HG02943 (cell line): ENCODE measurements around the gene CLCN4.

ENCODE experiments used
- ATAC-seq: cut with Tn5 transposase; IDR thresholded peaks from one replicate; pipeline ENCODE4 v1.9.1; 2021; ENCODE audit warnings: mild to moderate bottlenecking, low read depth, moderate library complexity; ENCODE audit not compliant: unreplicated experiment

CLCN4 gene

DNA sequence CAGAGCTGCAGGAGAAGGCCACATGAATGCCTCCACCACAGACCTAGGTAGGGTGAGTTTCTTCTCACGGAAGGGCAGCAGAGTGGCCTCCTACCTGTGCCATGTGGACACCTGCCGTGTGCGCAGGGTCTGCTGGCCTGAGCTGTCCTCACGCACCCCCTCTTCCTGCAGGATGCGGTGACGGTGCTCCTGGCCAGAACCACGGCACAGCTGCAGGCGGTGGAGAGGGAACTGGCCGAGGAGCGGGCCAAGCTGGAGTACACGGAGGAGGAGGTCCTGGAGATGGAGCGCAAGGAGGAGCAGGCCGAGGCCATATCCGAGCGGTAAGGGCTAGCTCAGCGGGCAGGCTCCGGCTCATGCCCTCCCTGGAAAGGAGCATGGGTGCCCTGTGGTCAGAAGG is 28.4 kb upstream of the CLCN4 start:
- no peak for ATAC-seq

DNA sequence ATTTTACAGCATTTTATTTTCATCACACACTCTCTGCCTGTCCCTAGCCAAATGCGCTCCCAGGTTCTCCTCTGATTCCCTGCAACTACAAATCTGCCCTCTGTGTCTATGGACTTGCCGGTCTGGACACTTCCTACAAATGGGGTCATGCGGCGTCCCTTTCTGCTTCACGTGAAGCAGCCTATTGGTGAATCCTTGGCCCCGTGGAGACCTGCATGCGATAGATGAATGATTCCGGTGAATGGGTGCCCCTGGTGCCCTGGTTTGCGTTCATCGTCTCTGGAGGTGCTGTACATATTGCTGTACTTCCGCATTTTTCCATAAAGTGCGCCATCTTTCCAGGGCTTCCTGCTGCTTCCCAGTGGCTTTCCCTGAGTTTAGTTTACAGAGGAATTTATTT is 27.5 kb upstream of the CLCN4 start:
- no peak for ATAC-seq

DNA sequence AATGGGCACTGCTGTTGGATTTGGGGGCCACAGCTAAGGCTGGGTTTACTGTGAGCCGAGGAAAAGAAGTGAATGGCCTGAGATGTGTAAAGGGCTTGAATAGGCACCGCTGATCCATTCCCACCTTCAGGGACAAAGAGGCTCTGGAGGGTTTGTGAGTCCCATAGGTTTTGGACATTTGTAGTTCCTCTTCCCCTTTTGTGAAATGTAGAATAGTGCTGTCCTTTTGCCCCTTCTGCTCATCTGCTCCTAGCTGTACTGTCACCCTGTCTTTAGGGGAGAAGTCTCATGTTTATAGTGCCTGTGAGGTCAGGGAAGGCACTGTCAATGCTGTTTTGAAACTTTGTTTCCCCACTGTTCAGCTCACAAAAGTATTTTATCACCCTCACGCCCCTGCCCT is 26.4 kb upstream of the CLCN4 start:
- ATAC-seq: no peak

DNA sequence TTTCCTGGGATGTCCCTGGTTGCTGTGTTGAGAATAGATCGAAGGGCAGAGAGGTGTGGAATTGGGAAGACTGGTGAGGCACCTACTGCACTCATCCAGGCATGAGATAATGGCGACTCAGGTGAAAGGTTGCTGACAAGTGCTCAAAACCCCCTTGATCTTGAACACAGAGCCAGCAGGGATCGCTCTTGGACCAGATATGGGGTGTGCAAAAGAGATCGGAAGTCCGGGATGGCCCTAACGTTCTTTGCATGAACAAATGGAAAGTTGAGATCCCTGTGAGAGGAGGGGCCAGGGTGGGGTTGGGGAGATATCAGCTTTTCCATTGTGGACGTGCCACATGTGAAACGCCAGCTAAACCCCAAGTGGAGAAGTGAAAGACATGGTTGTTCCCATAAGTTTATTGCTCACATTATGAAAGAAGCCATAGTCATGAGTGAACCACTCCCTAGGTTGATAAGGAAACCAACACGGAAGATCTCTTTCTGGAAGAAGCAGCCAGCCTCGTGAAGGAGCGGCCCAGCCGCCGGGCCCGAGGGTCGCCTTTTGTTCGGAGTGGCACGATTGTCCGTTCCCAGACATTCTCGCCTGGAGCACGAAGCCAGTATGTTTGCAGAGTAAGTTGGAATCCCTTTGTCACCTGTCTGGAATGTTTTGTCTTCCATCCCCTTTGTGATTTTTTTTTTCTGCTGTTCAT is 22.6 kb upstream of the CLCN4 start:
- ATAC-seq: no peak

DNA sequence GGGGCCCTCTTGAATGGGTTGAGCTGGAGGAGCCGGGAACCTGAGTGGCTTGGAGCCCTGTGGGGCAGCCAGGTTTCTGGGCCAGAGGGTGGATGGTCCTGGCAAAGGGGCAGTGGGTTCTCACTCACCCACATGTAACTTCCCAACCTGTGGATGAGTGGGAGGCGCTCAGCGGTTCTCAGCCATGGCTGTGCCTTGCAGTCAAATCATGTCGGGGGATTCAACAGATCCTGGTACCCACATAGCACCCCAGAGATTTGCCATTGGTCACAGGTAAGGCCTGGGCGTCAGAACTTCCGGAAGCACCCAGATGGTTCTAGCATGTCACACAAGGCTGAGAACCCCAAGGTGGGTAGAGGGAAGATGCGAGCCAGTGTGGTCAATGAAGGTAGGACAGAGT is 21.9 kb upstream of the CLCN4 start:
- no peak for ATAC-seq

DNA sequence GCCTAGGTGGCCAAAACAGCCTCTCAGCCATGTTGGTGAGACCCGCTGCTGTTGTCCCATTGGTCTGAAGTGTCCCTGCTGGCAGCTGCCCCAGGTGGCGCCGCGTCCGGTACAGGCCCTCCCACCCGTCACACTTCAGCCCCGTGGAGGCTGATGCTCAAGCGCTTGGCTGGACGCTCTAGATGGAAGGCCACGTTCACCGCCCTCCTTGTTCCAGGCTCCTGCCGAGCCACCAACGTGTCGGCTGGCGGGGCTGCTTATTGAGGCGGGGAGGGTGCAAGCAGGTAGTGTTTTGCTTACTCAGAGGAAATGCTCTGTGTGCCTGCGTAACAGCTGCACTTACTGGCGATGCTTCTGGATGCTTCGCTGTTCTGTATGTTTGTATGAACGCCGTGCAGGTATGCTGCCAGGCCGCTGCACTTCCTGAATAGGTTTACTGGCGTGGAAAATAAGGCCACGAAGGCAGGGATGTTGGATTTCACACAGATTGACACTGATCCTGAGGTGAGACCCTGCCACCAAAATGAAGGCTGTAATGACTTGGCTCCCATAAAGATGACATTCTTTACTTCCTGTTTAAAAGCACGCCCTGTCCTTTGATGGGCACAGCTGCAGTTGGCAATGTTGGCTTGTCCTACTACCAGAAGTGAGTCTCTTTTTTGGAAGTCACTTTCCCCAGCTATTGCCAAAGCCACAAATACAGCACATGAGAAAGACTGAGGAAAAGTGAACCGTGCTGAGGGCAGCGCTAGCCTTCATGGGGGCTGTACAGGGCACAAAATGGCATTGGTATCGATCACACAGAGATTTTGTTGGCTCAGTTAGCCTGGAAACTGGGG is 21.0 kb upstream of the CLCN4 start:
- ATAC-seq: no peak

DNA sequence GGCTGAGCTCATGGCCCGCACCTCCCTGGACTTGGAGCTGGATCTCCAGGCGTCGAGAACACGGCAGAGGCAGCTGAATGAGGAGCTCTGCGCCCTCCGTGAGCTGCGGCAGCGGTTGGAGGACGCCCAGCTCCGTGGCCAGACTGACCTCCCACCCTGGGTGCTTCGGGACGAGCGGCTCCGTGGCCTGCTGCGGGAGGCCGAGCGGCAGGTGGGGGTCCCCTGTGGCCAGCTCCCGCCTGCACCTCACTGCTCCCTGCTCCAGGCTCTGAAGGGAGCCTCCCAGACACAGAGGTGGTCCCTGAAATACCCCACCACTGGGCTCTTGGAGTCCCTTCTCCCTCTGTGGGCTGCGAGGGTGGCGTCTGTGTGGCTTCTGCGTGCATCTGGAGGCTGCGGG is 18.0 kb upstream of the CLCN4 start:
- ATAC-seq: no peak

DNA sequence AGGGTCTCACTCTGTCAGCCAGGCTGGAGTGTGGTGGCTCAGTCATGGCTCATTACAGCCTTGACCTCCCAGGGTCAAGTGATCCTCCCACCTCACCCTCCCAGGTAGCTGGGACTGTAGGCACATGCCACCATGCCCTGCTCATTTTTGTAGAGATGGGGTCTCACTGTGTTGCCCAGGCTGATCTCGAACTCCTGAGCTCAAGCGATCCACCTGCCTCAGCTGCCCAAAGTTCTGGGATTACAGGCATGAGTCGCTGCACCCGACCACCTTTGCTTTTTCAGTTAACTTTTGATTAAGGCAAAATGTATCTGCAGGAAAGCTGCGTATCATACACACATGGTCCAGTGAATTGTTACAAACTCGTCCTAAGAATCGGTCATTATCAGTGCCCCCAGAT is 16.5 kb upstream of the CLCN4 start:
- no peak for ATAC-seq

DNA sequence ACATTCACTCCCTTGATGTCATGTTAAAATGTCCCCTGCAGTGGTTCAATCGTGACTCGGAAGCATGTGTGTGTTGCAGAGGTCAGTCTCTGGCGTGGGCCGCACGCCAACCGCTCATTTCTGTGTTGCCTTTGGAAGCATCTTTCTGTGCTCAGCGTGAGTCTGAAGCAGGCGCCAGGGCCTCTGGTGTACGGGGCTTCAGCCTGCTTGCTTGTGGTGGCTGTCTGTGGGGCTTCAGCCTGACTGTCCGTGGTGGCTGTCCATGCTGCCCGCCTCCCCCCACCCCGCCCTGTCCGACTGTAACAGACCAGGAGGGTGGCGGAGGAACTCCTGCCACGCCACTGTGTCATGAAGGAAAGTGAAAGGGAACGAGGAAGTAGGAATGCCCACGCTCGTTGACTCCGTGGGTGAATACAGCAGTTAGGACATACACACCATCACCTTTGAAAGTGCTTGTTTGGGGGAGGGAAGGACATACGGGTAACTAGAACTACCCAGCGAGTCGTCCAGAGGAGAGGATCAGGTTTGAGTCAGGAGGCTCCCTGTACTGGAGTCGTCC is 14.7 kb upstream of the CLCN4 start:
- ATAC-seq: no peak

DNA sequence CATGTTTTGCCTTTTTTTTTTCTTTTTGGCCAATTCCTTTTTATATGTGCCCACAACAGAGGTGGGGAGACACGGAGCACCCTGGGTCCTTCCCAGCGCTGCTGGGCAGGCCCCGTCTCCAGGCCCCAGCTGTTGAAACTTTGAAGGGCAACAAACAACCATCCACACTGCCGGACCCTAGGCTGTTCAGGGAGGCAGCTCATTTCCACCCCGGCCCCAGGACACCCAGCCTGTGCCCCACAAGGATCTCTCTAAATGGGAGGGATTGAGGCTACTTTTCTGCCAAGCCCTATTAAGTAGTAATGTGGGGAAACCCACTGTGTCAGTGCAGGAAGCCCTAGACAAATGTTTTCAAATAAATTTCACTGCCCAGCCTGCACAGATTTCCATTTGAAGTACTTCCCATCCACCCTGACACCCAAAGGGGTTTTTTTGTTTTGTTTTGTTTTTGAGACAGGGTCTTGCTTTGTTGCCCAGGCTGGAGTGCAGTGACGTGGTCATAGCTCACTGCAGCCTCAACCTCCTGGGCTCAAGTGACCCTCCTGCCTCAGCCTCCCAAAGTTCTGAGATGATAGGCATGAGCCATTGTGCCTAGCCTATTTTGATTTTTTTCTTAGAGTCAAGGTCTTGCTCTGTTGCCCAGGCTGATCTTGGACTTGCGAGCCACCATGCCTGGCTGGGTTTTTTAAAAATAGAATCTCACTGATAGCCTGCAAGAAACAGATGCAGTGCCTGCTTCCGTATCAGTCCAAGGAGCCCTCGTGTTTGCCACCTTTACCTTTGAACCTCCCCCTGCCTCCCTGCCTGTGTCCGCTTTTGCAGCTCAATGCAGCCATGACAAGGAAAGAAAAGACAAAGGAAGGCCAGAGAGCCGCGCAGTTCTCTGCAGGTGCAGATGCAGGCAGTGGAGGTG is 13.4 kb upstream of the CLCN4 start:
- ATAC-seq: no peak

DNA sequence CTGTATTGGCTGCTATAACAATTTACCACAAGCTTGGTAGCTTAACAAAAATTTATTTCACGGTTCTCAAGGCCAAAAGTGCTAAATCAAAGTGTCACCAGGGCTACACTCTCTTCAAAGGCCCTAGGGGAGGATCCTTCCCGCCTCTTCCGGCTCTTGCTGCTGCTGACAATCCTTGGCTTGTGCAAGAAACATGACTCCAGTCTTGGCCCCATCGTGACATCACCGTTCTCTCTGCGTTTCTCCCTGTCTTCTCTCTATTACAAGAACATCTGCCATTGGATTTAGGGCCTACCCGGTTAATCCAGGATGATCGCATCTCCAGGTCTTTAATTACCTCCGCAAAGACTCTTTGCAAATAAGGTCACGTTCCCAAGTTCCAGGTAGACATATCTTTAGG is 10.4 kb upstream of the CLCN4 start:
- no peak for ATAC-seq

DNA sequence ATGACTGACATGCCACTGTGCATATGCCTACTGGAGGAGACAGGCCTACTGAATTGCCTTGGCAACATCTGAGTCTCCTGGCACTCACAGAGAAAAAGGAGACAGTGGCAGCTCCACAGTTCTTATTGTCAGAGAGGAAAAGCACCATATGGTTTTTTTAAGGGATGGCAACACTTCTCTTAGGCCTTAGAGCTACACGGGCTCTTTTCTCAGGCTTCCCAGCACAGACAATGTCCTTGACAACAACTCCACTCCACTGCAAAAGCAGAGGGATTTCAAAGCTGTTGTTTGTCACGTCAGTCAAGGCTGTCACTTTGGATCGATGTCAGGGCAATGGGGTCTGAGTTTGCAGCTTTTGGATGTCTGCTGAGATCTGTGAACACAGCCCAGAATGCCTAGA is 4.7 kb upstream of the CLCN4 start:
- ATAC-seq: no peak

DNA sequence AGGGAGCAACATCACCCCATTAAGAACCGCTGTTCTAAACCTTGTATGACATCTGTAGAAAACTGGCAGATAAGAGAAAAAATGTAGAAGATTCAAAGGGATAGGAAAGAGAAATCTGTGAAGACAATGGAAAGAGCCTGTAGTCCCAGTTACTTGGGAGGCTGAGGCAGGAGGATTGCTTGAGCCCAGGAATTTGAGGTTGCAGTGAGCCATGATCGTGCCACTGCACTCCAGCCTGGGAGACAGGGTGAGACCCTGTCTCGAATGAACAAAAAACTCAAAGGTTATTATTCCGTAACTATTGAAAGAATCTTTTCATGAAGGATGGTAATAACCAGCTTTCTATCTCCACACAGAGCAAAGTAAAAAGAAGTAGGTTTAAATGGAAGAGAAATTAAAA is 1.6 kb upstream of the CLCN4 start:
- no peak for ATAC-seq

DNA sequence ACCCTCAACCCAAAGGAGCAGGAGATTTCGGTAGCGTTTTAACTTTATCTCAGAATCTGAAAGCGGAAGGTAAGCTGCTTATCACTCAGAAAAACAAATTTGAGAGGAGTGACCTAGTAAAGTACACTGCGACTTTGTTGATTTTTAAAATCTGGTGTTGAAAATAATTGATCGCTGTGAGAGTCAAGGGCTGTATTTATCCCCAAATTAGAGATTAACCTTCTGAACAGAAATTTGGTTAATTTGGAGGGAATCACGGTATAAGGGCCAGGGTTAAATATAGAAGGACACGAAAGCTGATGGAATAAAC is 212 bp downstream of the CLCN4 start:
- ATAC-seq: no peak

DNA sequence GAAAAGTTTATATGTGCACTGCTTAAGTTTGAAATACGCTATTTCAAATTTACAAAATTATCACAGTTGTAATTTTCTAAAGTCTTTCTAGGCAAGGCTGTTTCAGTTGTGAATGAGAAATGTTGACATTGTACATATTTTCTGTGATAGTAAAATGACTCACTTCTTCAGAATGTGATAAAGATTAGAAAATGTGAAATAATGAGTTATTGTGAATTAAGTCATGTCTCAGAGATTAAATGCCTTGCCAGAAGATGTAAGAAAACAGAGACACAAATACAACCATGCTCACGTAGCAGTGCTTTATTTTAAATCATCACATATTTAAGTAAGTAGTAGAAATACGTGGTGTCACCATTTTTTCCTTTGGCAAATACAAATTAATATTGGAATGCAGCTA is 768 bp downstream of the CLCN4 start:
- ATAC-seq: no peak

DNA sequence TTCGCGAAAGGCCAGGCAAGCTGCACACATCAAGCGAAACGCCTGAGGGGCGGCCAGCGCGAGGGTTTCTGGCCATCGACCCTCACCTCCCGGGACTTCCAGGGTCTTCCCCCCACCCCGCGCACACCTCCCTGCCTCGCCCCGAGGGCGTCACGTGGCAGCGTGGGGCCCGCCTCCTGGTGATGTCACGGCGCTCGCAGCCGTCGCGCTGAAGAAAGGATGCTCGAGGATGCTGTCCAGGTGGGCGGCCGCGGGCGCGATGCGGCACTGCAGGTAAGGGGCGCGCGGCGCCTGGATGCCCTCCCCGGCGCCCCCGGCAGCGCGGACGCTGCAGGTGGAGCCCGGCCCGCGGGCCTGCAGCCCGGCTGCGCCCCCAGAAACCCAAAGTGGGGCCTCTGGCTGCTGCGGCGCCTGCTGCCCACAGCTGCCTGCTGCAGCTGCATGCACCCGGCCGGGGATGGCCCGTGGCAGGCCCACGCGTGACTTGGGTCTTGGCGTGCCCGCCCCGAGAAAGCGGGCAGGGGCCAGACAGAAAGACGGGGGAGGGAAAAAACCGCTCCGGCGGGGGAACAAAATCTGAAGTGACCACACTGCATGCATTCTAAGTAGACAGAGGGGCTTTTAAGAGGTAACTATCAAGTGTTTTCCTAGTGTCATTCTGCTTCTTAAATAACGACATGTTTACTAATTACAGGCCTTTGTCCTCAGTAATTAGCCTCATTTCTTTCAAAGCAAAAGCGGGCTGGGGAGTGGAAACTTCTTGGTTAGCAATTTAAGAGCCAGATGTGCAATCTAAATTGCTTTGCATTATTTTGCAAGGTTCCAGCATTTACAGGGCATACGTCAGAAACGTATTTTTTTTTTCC is 1.7 kb downstream of the CLCN4 start:
- ATAC-seq: no peak

DNA sequence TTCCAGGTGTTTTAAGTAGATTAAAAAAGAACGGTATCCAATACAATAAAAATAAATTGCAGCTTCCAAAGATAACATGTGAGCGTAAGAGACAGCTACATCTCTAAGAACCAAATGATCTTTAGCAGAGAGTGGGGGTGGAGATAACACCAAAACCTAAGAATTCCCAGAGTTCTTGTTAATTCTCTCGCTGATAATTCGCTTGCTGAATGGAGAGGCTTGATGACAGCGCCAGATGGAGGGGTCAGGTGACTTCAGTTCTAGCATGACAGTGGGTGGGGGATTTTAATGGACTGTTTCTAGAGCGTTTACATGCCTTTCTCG is 2.3 kb downstream of the CLCN4 start:
- no peak for ATAC-seq

DNA sequence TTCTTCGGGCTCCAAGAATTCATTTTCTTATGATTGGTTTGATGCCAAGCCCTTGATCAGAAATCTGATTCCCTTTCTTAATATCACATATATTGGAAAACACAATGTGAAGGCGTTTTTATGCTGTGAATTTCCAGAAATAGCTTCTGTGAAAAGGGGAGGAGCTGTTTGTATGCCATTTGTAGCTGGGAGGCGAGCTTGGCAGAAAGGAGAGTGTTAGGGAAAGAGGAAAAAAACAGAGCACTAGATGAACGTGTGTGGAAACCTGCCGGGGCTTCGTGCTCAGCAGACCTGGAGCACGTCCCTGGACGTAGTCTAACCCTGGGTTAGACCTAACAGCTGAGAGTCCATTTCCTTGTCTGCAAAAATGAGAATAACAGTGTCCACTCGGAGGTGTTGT is 3.4 kb downstream of the CLCN4 start:
- no peak for ATAC-seq

DNA sequence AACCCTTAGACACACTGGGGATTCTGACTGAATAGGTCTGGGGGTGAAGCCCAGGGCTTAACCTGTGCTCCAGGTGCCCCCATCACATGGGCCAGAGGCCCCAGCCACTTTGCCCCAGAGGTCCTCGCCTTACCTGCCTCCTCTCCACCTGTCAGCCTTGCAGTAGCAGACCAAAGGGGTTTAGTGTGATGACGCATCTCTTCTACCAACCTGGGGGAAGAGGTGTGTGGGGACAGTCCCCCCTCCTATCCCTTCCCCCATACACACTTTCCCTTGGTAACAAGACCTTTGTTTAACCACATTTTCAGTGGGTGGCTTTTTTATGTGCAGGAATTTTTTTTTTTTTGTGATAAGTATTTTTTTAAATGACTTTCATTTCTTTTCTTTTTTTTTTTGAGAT is 6.3 kb downstream of the CLCN4 start:
- ATAC-seq: no peak

DNA sequence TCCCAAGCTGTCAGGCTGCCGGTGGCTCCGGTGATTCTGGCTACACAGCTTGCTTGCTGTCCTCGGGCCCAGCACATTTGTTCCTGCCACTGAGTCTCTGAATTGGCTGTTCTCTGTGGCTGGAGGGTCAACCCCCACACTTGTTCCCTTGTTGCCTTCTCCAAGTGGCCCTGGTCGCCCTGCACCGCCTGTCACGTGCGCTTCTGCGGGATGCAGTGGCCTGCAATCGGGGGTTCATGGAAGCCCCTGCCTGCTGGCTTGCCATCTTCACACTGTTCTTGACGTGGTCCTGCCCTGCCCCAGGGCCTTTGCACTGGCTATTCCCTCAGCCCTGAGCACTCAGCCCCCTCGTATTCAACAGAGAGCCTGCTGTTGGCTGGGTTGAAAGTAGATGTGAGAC is 8.1 kb downstream of the CLCN4 start:
- ATAC-seq: no peak
